Osteocyte (in vitro differentiated cells): ENCODE data around the gene UXS1. TPM values are rescaled to one million over a fixed set of nuclear protein-coding genes. Genes with fewer than 3 reads are reported as not detected.
"Not testable (repeated sequence)": the region's sequence is repeated elsewhere in the genome, so short reads cannot be mapped to it uniquely, and the experiment has no call there.

Experiments
- DNase-seq: peaks from one replicate; pipeline ENCODE4 v3.0.0; 2021; ENCODE audit warnings: mixed read lengths; ENCODE audit not compliant: unreplicated experiment; ENCODE audit errors: extremely low spot score
- H3K27ac Mint-ChIP-seq: one replicate; pipeline ENCODE4 v1.8.0; 2021; ENCODE audit warnings: mild to moderate bottlenecking, mixed read lengths; ENCODE audit not compliant: unreplicated experiment
- H3K27me3 Mint-ChIP-seq: one replicate; pipeline ENCODE4 v1.8.0; 2021; ENCODE audit warnings: mixed read lengths; ENCODE audit not compliant: unreplicated experiment
- H3K36me3 Mint-ChIP-seq: one replicate; pipeline ENCODE4 v1.8.0; 2021; ENCODE audit warnings: mixed read lengths; ENCODE audit not compliant: unreplicated experiment
- H3K4me1 Mint-ChIP-seq: one replicate; pipeline ENCODE4 v1.8.0; 2021; ENCODE audit warnings: mixed read lengths; ENCODE audit not compliant: unreplicated experiment
- H3K4me3 Mint-ChIP-seq: one replicate; pipeline ENCODE4 v1.8.0; 2021; ENCODE audit warnings: mild to moderate bottlenecking, moderate library complexity, mixed read lengths; ENCODE audit not compliant: unreplicated experiment
- H3K9me3 Mint-ChIP-seq: one replicate; pipeline ENCODE4 v1.8.0; 2021; ENCODE audit warnings: mixed read lengths; ENCODE audit not compliant: unreplicated experiment
- total RNA-seq: library from RNA; stranded (reverse); gene quantifications from 2 replicates; pipeline ENCODE4 v1.2.1, GENCODE V29; 2021
- TF ChIP-seq, protein P1 (sequence below): fragments of 200-600 bp; sonication (generic); IDR thresholded peaks from 2 replicates; pipeline ENCODE4 v1.5.0; 2021; ENCODE audit warnings: antibody characterized with exemption, mild to moderate bottlenecking, moderate library complexity

UXS1 gene
- total RNA-seq, 1 donor from 2014 or later: 23.2 TPM

DNA sequence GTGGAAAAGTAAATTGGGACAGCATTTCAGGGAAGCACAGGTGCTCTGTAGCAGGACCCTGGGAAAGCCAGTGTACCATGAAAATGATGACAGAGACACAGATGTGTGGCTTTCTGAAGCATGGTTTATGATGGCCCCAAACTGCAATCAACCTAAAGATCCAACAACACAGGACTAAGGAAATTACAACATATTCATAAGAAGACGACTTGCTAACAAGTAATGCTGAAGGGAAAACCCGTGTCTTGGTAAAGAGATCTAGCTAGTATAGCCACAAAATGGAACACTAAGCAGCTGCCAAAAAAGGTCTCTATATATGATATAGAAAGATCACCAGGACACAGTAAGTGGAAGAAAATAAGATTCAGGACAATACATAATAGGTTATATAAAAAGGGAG, 53.2 kb downstream of the UXS1 start:
- H3K27me3 Mint-ChIP-seq: no peaks in the 10 kb centered on the region
- no peak overlapping the region for H3K4me3 Mint-ChIP-seq
- peaks cover 6% of the 10 kb centered on the region for H3K9me3 Mint-ChIP-seq
- DNase-seq: no peak
- H3K27ac Mint-ChIP-seq: no peak overlapping the region
- TF ChIP-seq, protein P1, sequence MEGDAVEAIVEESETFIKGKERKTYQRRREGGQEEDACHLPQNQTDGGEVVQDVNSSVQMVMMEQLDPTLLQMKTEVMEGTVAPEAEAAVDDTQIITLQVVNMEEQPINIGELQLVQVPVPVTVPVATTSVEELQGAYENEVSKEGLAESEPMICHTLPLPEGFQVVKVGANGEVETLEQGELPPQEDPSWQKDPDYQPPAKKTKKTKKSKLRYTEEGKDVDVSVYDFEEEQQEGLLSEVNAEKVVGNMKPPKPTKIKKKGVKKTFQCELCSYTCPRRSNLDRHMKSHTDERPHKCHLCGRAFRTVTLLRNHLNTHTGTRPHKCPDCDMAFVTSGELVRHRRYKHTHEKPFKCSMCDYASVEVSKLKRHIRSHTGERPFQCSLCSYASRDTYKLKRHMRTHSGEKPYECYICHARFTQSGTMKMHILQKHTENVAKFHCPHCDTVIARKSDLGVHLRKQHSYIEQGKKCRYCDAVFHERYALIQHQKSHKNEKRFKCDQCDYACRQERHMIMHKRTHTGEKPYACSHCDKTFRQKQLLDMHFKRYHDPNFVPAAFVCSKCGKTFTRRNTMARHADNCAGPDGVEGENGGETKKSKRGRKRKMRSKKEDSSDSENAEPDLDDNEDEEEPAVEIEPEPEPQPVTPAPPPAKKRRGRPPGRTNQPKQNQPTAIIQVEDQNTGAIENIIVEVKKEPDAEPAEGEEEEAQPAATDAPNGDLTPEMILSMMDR: no peak
- peaks cover 22% of the 10 kb centered on the region for H3K36me3 Mint-ChIP-seq
- H3K4me1 Mint-ChIP-seq: peaks cover 48% of the 10 kb centered on the region

- peaks cover 45% of the 10 kb centered on the region for H3K4me1 Mint-ChIP-seq
- H3K27me3 Mint-ChIP-seq: no peaks in the 10 kb centered on the region
- TF ChIP-seq, protein P1: no peak
- no peak for DNase-seq
- H3K9me3 Mint-ChIP-seq: peaks cover 6% of the 10 kb centered on the region
- no peak overlapping the region for H3K4me3 Mint-ChIP-seq
- peak overlapping the region; percentile 32 for H3K27ac Mint-ChIP-seq
- H3K36me3 Mint-ChIP-seq: peaks cover 22% of the 10 kb centered on the region
Measured at GRCh38 chr2:106140113-106140512, 54.0 kb downstream of the UXS1 start.

DNA sequence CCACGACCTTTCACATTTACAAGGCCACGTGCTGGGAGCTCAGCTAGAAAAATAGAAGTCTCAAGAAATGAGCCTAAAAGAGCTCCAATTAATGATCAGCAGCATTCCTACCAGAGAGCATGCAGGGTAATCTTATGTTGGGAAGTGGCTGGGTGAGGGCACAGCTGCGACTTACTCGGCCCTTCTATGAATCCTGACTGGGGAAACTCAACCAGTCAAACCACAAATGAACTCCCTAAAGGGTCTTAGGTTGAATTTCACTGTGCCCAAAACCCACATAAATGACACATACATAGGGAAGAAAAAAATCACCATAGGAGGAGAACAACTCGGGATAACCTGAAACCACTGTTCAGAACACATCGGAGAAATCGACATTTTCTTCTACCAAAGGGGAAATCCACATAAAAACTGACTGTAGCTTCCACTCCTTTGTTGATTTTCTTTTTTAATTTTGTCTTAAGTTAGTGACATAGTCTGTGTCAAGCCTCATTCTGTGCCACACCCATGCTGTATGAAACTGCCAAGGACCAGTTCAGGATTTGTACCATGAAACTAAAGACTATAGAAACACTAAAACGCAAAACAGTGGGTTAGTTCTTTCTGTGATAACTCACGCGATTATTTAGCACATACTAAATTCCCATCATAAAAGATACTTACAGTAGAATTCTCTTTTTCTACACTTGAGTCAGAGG, 54.7 kb downstream of the UXS1 start:
- Mint-ChIP-seq H3K36me3 (peaks cover 17% of the 10 kb centered on the region), H3K4me3 (no peak overlapping the region), H3K27ac (peak overlapping the region; percentile 32), H3K4me1 (peaks cover 38% of the 10 kb centered on the region), H3K9me3 (peaks cover 6% of the 10 kb centered on the region), H3K27me3 (no peaks in the 10 kb centered on the region)
- TF ChIP-seq, protein P1: no peak
- no peak for DNase-seq

DNA sequence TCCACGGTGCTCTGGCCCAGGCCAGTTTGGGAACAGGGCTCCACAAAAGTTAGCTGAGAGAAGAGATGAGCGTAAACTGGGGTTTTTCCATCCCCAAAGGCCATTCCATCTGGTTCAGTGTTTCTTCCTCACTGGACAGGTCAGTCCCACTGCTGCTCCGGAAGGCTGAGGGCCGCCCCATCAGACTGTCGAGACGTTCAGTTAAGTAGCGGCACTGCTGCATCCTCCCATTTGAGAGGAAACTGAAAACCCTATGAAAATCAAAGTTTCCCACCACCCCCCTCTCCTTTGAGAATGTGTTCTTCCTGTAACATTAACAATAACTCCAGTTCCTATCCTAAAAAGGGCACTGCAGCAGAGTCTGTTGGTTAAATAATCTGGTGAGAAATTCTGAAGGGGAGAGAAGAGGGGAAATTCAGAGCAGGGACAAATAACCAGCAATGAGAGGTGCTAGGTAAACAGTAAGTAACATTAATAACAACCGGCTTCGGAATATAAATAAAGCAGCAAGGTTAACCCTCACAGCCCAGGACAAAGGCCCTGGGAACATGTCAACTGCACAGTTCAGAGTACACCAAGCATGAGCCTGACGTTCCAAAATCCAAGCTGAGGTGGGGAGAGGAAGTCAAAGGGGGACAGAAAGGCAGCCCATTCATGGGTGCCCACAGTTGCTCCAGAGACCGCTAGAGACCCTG, 55.4 kb downstream of the UXS1 start:
- no peak for DNase-seq
- H3K4me1 Mint-ChIP-seq: peaks cover 32% of the 10 kb centered on the region
- H3K27me3 Mint-ChIP-seq: no peaks in the 10 kb centered on the region
- H3K27ac Mint-ChIP-seq: no peak overlapping the region
- H3K4me3 Mint-ChIP-seq: no peak overlapping the region
- peaks cover 11% of the 10 kb centered on the region for H3K36me3 Mint-ChIP-seq
- TF ChIP-seq, protein P1: no peak
- H3K9me3 Mint-ChIP-seq: peaks cover 3% of the 10 kb centered on the region

GRCh38 chr2:106137731-106138521, 56.2 kb downstream of the UXS1 start:
- H3K36me3 Mint-ChIP-seq: peaks cover 7% of the 10 kb centered on the region
- no peak overlapping the region for H3K4me3 Mint-ChIP-seq
- no peak overlapping the region for H3K27ac Mint-ChIP-seq
- DNase-seq: no peak
- H3K27me3 Mint-ChIP-seq: no peaks in the 10 kb centered on the region
- no peaks in the 10 kb centered on the region for H3K9me3 Mint-ChIP-seq
- H3K4me1 Mint-ChIP-seq: peaks cover 29% of the 10 kb centered on the region
- TF ChIP-seq, protein P1: no peak

DNA sequence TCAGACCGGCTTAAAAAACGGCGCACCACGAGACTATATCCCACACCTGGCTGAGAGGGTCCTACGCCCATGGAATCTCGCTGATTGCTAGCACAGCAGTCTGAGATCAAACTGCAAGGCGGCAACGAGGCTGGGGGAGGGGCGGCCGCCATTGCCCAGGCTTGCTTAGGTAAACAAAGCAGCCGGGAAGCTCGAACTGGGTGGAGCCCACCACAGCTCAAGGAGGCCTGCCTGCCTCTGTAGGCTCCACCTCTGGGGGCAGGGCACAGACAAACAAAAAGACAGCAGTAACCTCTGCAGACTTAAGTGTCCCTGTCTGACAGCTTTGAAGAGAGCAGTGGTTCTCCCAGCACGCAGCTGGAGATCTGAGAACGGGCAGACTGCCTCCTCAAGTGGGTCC, 62.9 kb downstream of the UXS1 start:
- not testable (repeated sequence) for H3K4me1 Mint-ChIP-seq, H3K4me3 Mint-ChIP-seq, H3K36me3 Mint-ChIP-seq, H3K9me3 Mint-ChIP-seq, H3K27me3 Mint-ChIP-seq, DNase-seq, H3K27ac Mint-ChIP-seq
